Caki2 (cell line): ENCODE measurements around the gene CCPG1. TPM values are rescaled to one million over a fixed set of nuclear protein-coding genes. Genes with fewer than 3 reads are reported as not detected.

Experiments used
- DNase-seq: peaks from one replicate; pipeline ENCODE4 v3.0.0-alpha.2; 2015; ENCODE audit warnings: low read depth
- in situ Hi-C: cut with HindIII; loops from 2 replicates; pipeline ENCODE4 v1.10.0; 2016; ENCODE audit warnings: low sequenced_read_pairs, low pct_unique_long_range_greater_than_20kb, mixed read lengths
- total RNA-seq: library from RNA; depleted of rRNA; stranded (reverse); fragments of >200 nt; shearing (Covaris generic); gene quantifications from 2 replicates; pipeline ENCODE4 v1.2.3, GENCODE V29; 2014; ENCODE audit warnings: low replicate concordance; rRNA removed

Gene CCPG1
- total RNA-seq, 1 experiment from 2014 or later: 76.3 TPM

DNA sequence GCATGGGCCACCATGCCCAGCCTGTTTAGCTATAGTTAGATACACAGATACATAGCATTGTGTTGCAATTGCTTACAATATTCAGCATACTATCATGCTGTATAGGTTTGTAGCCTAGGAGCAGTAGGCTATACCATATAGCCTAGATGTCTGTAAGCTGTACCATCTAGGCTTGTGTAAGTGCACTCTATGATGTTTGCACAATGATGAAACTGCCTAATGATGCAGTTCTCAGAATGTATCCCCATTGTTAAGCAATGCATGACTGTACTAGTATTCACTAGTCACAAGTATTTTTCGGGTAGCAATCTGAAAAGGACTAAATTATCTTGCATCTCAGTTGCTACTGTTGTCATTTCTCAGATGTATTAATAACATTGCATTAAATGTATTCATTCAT is 73.2 kb downstream of the CCPG1 start:
- in situ Hi-C loops: no loop called here
- no peak for DNase-seq

DNA sequence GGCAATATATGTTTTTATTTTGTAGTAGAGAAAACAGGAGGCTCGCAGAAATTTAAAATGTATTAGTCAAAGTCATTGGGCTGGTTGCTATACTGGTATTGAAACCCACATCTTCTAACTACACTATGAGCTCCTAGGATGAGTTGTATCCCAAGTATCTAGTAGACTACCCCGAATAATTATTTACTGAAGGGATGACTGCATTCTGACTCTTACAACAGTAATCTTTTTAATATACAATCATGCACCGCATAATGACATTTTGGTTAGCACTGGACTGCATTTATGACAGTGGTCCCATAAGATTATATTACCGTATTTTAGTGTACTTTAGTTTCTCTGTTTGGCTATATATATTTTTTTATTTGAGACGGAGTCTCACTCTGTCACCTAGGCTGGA is 73.8 kb downstream of the CCPG1 start:
- in situ Hi-C loops: no loop called here
- DNase-seq: no peak

DNA sequence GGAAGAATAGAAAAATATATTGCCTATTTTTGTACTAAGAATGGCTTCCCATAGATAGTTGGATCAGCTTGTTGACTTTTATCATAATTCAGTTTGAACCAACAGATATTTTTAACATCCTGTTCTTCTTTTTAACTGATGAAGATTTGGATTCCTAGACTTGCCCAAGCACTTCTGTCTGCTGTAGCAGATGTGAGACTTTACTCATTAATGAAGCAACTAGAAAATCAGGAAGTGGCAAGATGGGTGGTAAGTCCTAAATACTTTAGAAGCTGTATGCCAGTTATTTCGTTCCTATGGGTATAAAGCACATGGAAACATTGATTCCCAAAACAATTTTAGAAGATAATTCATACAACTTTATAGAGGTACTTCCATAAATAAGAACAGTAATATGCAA is 80.8 kb downstream of the CCPG1 start:
- in situ Hi-C loops: no loop called here

DNA sequence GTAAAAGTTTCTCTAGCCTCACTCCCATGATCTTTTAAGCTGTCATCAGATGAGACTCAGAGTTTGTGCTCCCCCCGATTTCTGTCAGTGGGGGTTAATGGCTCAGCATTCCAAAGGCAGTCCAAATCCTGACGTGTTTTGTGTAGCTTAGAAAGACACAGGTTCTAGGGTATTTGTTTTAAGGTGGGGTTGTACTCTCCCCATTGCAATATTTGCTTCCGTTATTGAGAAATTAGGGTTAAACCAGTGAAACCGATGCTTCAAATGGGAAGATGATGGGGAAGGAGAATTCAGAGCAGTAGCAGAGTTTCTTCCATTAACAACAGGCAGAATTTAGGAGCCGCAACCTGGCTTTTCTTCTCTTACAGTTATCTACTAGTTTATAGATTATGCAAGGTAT is 85.7 kb downstream of the CCPG1 start:
- in situ Hi-C loops: no loop called here
- no peak for DNase-seq

More for the DNA sequence above, 80.8 kb downstream of the CCPG1 start:
- DNase-seq: no peak

DNA sequence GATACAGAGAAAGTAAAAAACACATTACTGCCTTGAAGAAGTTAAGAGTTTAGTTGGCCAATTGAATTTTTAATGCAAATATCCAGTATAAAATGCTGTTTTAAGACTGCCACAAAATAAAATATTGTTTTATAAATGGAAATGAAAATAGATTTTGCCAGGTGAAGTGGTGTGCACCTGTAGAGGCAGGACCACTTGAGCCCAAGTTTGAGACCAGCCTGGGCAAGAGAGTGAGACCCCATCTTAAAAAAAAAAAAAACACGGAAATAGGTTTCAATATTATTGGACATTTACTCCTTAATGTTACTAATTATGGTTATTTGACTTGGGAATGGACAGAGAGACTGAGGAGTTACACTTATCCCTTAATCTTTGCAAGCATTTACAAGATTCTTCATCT is 87.2 kb downstream of the CCPG1 start:
- DNase-seq: no peak
- in situ Hi-C loops: no loop called here

DNA sequence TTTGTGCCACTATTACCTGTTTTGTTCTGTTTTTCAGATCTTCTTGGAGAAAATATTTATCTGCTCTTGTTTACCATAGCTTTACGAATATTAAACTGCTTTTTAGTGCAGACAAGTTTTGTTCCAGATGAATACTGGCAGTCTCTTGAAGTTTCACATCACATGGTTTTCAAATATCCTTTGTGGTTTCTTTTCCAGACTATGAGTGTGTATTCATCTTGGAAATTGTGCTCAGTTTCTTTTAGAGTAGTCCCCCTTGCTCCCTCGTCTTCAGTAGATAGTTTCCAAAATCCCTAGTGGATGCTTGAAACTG is 88.0 kb downstream of the CCPG1 start:
- DNase-seq: no peak
- in situ Hi-C loops: no loop called here

DNA sequence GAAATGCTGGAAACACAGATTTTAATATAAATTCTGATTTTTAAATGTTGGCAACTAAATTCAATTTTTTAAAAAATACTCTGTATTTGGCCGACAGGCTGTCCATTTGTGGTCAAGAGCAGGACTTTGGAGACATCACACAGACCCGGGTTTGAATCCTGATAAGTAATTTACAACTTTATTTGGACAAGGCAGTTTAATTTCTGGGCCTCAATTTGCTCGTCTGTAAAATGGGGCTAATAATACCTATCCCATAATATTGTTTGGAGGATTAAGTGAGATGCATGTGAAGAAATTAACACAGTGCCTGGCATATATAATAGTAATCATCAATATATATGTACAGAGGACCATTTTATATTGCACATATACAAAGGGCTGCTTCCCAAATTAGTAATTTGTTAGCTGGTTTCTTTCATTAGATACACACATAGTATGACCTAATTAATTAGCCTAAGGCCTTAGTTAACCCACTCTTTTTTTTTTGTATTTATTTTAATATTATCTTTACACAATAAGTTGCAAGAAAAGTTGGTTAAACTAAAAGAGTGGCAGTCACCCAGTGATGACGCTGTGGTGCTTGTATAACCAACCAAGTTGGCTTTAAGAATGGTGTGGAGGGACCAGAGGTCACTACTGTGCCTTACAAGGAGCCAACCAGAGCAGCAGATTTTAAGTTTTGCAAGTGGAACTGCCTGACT is 88.5 kb downstream of the CCPG1 start:
- no peak for DNase-seq
- in situ Hi-C loops: no loop called here

DNA sequence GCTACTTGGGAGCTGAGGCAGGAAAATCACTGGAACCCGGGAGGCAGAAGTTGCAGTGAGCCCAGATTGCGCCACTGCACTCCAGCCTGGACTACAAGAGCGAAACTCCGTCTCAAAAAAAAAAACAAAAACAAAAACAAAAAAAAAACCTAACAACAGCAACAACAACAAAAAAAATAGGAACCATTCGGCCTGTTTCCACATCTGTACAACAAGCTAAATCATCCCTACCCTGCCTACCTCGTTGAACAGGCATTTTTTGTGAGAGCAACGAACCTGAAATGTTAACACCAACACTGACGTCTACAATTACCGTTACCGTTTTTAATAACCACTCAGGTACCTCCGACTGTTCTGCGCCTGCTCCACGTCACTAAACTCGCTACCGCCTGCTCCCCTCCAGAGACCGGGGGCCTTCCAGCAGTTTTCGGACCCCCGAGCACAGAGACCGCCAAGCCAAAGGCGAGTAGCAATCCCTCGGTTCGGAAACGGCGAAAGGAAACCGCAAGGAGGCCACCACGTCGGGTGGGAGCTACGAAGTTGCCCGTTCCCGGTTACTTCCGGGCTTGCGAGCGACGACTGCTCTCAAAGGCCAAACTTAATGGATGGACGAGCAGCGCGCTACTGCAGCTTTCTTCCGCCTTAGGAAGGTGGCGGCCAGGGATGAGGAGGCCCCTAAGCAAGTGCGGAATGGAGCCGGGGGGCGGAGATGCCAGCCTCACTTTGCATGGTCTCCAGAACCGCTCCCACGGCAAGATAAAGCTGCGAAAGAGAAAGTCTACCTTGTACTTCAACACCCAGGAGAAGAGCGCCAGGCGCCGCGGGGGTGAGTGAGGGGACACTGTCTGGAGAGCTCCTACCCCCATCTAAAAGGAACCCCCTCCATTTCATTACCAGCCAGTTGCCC is 89.3 kb downstream of the CCPG1 start, which contains the start of the genes PIGB and PIGBOS1:
PIGB (plus strand) TSS at position 635 of the 907 bp plus-strand sequence; CDS start at position 664, 29 bp downstream.
PIGBOS1 (minus strand) TSS at position 536 of the 907 bp plus-strand sequence. CDS start 1,331 bp downstream, outside the sequence.
- in situ Hi-C loops: no loop called here
- DNase-seq: peak; percentile 90

Other genes with a start within 250 kb of the CCPG1 start
- 115 and 152 TPM in 2 replicates for gene RSL24D1, start 211.4 kb downstream of the CCPG1 start, total RNA-seq
- gene RAB27A, start 118.5 kb downstream of the CCPG1 start, total RNA-seq: 10.0 and 14.0 TPM in 2 replicates
- 11.4 and 23.7 TPM in 2 replicates for gene PIGBOS1, start 89.2 kb downstream of the CCPG1 start, total RNA-seq
- gene PIGB, start 89.1 kb downstream of the CCPG1 start, total RNA-seq: 26.0 and 28.7 TPM in 2 replicates
- 8.6 and 20.4 TPM in 2 replicates for gene PIERCE2, start 136 bp upstream of the CCPG1 start, total RNA-seq
- not detected in 2 replicates for gene DNAAF4, start 99.9 kb upstream of the CCPG1 start, total RNA-seq
- gene PYGO1, start 180.0 kb upstream of the CCPG1 start, total RNA-seq: 0.96 and 1.9 TPM in 2 replicates